ENCODE data around the gene SPECC1.
"Not testable (repeated sequence)": the region's sequence is repeated elsewhere in the genome, so short reads cannot be mapped to it uniquely, and the experiment has no call there.

Gene SPECC1

DNA sequence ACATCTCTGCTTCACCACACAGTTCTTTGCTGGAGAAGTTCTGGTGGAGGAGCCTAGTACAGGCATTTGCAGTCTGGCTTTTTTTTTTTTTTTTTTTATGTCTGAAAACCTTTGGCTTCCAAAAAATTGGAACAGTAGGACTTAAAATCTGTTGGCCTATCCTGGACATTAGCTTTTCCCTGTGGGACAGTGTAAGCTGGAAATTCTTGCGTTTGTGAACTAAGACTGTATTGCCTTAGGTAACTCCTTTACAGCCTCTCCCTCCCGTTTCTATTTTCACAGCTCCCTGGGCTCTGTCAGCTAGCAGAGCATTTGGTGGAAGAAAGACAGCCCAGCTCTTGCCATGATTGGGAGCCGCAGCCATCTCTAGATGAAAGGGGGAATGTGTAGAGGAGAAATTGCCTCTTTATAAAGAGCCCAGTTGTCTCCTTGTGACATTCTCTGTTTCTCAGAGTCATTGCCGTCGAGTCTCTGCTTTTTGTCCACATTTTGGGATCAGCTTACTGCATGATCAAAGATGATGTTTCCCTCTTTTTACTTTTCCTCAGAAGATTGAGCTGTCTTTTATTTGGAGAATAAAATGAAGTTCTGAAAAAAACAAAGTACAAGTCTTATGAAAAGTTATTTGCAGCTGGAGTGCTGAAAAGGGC lies 227.5 kb downstream of the SPECC1 start:
- no peak for DNase-seq (ENCODE audit: low read depth in 2 of 2)

GRCh38 chr17:20239776-20240175 lies 230.6 kb downstream of the SPECC1 start:
- DNase-seq (ENCODE audit: low read depth in 2 of 2), result not testable (repeated sequence)

DNA sequence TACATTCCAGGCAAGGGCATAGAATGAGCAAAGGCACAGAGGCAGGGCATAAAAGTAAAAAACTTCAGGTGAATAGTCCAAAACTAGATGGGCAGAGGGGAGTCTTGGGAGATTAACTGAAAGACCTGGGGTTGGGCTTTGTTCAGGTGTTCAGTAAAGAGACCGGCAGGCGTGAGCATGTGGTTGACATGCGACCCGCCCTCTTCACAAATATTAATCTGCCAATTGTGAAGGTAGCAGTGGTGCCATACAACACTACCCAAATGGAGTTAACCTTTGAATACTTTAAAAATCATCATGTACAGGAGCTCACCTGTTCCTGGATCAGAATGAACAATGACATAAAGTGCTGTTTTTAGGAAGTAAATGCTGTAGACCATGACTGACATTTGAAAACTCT lies 232.7 kb downstream of the SPECC1 start:
- no peak for DNase-seq (ENCODE audit: low read depth in 2 of 2)

GRCh38 chr17:20242271-20242670 lies 233.1 kb downstream of the SPECC1 start:
- no peak for DNase-seq (ENCODE audit: low read depth in 2 of 2)

GRCh38 chr17:20243524-20243923 lies 234.4 kb downstream of the SPECC1 start:
- no peak for DNase-seq (ENCODE audit: low read depth in 2 of 2)

DNA sequence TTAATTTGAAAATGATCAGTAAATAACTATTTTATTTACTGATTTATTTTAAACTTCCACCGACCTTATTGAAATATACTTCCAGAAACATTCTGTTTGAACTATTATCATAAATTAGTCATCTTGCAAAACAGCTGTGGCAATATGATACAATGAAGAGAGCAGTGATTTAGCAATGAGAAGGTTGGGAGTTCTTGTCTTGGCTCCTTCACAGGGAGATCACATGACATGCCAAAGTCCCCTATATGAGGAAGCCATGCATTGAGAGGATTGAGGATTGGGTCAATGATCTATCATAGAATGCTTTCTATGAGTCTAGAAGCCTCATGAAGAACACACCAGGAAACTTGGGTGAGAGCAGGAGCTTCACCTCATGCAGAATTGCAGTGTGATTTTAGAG lies 235.5 kb downstream of the SPECC1 start:
- no peak for DNase-seq (ENCODE audit: low read depth in 2 of 2)

DNA sequence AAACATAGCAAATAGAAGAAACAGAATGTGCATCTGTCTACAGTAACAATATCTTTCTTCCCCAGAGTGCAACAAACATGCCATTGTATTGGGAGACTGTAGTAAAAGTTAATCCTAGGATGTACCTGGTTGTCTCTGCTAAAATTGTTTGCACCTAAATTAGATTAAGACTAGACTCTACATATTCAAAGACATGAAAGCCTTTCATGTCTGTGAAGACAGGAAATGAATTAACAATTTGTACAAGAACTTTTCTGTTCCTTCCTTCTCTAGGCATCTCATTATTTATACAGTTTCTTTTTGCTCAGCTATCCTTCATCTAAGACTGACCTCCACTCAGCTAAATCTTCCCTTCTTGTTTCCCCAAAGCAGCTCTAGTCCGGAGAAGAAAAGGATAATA lies 237.5 kb downstream of the SPECC1 start:
- no peak for DNase-seq (ENCODE audit: low read depth in 2 of 2)

GRCh38 chr17:20253323-20253722 lies 244.2 kb downstream of the SPECC1 start:
- no peak for DNase-seq (ENCODE audit: low read depth in 2 of 2)

DNA sequence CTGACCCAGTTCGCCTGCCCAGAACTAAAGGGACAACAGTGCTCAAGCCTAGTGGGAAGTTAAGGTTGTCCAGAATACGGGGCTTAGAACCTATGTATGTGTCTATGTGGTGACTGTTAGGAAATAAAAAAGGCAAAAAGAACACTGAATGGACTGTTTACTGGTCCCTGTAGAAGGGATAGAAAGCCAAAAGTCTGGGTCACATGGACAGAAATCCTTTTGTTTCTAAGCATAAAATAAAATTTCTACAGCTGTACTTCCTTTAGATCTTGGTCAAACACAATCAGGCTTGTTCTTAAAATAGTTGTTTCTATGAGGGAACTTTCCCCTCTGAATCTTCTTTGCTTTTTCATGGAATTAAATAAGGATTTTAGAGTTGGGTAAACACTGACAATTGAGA lies 245.4 kb downstream of the SPECC1 start:
- no peak for DNase-seq (ENCODE audit: low read depth in 2 of 2)

- no peak for DNase-seq (ENCODE audit: low read depth in 2 of 2)
Observed at GRCh38 chr17:20256144-20256543, 247.0 kb downstream of the SPECC1 start.

DNA sequence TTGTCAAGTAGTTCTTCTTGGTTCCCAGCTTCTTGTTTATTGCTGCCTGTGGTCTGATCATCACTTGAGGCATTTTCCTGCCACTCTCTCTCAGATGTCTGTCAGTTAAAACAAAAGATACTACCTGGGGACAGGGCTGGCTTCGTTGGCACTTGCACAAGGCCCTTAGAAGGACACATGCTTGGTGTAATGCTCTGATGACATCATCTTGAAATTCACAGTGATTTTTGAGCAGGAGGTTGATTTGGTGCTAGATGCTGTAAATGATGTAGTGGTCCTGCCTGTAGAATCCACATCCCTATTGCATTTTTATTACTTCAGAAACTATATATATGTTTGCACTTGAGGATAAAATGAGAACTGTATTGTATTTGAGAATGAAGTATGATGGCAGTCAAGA lies 247.8 kb downstream of the SPECC1 start:
- no peak for DNase-seq (ENCODE audit: low read depth in 2 of 2)

GRCh38 chr17:20257798-20258197 lies 248.6 kb downstream of the SPECC1 start:
- DNase-seq (ENCODE audit: low read depth in 2 of 2), result no peak

GRCh38 chr17:20259668-20260067 lies 250.5 kb downstream of the SPECC1 start:
- no peak for DNase-seq (ENCODE audit: low read depth in 2 of 2)

DNA sequence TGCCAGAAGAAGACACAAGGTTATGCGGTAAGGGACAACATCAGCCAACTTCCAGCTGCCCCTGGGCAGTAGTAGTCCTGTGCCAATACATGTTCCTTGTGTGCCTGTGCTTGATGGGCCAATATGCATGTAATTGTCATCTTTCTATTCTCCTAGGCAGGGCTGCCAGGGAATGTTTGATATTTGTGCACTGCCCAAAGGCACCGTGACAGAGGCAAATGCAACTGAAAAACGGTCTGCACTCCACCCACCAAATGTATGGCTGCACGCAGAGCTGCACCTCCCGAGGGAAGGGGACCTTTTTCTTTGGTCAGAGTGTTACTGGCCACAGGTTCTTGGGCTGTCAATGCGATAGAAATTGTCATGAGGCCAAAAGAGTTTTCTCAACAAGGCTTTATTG lies 251.1 kb downstream of the SPECC1 start:
- no peak for DNase-seq (ENCODE audit: low read depth in 2 of 2)

DNA sequence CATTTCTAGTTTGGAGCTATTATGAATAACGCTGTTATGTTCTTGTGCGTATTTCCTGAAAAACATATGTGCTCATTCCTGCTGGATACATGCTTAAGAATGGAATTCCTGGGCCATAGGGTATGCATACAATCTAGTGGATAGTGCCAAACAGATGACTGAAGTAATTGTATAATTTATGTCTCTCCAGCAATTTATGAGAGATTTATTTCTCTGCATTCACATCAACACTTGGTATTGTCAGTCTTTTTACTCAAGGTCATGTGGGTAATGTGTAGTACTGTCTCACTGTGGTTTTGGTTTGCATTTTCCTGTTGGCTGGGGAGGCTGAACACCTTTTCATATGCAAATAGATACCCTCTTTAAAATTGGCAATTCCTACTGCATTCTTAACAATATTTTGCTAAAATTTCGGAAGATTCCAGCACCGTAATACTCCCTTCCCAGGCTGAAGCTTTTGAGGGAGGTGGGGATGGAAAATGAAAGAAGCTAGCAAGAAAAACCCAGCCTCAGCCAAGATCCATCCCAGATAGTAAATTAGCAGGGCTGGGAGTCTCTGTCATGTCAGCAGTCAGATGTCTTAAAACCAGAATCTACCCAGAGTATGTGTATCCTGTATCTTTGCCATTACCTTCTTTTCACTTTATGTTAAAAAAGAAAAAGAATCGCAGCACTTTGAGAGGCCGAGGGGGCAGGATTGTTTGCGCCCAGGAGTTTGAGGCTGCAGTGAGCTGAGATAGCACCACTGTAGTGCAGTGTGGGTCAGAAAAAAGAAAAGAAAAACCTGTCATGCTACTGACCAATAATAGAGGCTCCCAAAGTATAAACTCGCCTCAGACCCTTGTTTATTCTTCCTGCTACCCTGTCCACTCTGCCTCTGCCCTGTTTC lies 253.3 kb downstream of the SPECC1 start:
- no peak for DNase-seq (ENCODE audit: low read depth in 2 of 2)

- DNase-seq (ENCODE audit: low read depth in 2 of 2), result not testable (repeated sequence)
Observed at GRCh38 chr17:20263115-20263433, 253.9 kb downstream of the SPECC1 start.

DNA sequence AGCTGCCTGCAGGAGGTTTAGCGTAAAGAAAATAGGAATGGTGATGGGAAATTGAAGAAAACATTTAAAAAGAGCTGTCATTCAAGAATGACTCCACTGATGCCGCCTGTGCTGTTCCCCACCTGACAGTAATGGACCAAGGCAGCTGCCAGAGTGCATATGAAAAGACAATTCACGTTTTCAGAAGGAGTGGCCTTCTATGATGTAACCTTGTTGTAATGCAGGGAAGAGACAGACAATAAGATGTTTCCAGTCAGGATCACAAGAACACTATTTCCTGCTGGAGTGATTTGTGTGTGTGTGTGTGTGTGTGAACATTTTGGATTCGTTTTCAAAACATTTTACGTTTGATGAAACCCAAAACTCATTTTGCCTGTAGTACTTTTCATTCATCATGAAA lies 254.4 kb downstream of the SPECC1 start:
- no peak for DNase-seq (ENCODE audit: low read depth in 2 of 2)

GRCh38 chr17:20264996-20265395 lies 255.8 kb downstream of the SPECC1 start:
- no peak for DNase-seq (ENCODE audit: low read depth in 2 of 2)

- no peak for DNase-seq (ENCODE audit: low read depth in 2 of 2)
Observed at GRCh38 chr17:20266806-20267458, 257.8 kb downstream of the SPECC1 start.

- no peak for DNase-seq (ENCODE audit: low read depth in 2 of 2)
Observed at GRCh38 chr17:20267459-20267842, 258.3 kb downstream of the SPECC1 start.

DNA sequence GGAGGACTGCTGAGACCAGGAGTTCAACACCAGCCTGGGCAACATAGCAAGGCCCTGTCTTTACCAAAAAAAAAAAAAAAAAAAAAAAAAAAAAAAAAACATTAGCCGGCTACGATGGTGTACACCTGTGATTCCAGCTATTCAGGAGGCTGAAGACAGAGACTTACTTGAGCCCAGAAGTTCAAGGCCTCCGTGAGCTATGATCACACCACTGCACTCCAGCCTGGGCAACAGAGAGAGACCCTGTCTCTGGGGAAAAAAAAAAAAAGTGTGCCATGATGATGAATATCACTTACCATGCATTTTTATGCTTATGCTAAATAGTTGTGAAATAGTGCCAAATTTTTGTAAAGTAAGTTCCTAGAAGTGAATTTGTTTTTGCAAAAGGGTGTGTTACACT lies 261.2 kb downstream of the SPECC1 start:
- no peak for DNase-seq (ENCODE audit: low read depth in 2 of 2)

DNA sequence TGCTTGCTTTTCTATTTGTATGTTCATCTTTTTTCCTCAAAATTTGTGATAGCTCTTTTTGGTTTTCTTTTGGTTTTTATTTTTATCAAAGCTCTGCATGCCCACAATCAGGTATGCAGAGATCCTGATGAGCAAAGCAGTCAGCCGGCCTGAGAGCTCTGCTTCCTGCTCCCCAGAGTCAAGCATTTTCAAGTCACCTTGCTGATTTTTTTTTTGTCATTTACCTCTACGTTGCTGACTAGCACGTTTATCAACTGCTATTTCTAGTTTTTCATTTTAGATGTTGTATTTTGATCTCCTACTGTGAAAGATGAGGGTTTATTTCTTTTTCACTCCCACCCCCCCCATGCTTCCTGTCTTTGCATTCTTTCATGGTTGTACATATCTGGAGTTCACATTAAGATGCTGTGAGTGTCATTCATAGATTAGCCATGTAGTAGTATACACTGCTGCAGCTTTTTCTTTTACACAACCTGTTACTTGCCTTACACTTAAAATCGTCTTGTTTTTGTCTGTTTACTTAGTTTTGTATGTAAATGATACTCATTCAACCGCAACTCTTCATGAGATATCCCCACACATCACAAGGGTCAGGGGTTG lies 262.0 kb downstream of the SPECC1 start:
- no peak for DNase-seq (ENCODE audit: low read depth in 2 of 2)

Data from activated CD8-positive, alpha-beta memory T cell treated with anti-CD3 and anti-CD28 coated beads for 4 hours (primary cell).